Measurements from ENCODE around the gene ASCL3. TPM values are rescaled to one million over a fixed set of nuclear protein-coding genes. Genes with fewer than 3 reads are reported as not detected.

ASCL3 gene
- total and polyA plus RNA-seq, 2 of the 8 experiments (the other 6 are each of a cell fraction or from before 2014, with no cell fraction given) = not detected

DNA sequence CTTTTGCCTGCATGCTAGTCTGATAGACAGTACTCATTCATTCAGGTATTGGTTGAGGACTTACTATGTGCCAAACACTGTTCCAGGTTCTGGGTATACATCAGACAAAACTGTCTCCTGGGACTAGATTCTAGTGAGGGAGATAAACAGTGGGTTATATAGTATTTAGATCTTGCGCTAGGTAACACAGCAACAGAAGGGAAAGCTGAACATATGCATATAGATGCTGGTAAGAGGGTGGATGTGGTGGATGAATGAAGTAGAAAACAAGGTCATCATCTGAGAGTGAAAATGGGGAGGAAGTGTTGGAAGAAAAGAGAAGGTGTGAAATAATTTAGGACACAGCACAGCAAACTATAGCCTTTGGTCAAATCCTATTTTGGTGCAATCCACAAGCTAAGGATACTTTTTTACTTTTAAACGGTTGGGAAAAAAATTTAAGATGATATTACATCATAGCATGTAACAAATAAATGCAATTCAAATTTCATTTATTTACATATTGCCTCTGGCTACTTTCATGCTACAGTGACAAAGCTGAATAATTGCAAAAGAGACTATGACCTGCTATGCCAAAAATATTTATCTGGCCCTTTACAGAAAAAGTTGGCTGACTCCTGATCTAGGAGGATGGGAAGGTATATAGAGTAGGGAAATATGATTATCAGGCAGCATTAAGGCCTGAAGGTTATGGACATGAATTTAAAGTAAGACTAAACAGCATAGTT lies 28.5 kb upstream of the ASCL3 start (continued):
- TF ChIP-seq CHD7 (IDR thresholded peaks at IDR 0.05; ENCODE audit: insufficient replicate concordance, low read length) = no peak
- no peak for TF ChIP-seq BACH1 (IDR thresholded peaks at IDR 0.05; ENCODE audit: low read length)
- TF ChIP-seq HDAC6 (IDR thresholded peaks at IDR 0.05; ENCODE audit: low read depth, low read length) = no peak
- no peak for TF ChIP-seq CREB1 (IDR thresholded peaks at IDR 0.05)
- no peak for TF ChIP-seq NRF1 (IDR thresholded peaks at IDR 0.05; ENCODE audit: low read depth, low read length)
- no peak for TF ChIP-seq EGR1 (IDR thresholded peaks at IDR 0.05; ENCODE audit: borderline replicate concordance, low read depth, low read length)
- TF ChIP-seq GTF2F1 (IDR thresholded peaks at IDR 0.05; ENCODE audit: borderline replicate concordance, low read depth, low read length) = no peak
- no peak for TF ChIP-seq MAX (IDR thresholded peaks at IDR 0.05)

Data from H1 (cell line).